Measurements from ENCODE around the gene DOLPP1. TPM values are rescaled to one million over a fixed set of nuclear protein-coding genes. Genes with fewer than 3 reads are reported as not detected.
"Not testable (repeated sequence)": the region's sequence is repeated elsewhere in the genome, so short reads cannot be mapped to it uniquely, and the experiment has no call there.

DOLPP1 gene
- total and polyA plus RNA-seq, 8 donors, result 3.4 to 84.0 (median 12.8) TPM

DNA sequence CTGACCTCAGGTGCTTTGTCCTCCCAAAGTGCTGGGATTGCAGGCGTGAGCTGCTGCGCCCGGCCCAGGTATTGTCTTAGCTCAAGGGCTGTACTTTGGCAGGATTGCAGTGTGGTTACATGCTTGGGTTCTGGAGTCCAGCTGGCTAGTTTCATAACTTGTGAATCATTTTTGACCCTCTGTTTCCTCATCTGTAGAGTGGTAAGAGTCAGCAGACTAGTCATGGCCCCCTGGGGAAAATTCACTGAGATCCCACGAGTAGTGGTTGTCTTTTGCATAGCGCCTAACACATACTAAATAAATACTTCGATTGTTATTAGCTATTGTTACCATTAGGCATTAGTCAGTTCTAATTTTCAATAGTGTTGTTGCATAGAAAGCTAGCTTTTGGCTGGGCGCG, 44.6 kb downstream of the DOLPP1 start:
- WGBS, 5 donors, result 87 to 96% (median 90%) methylated on average over 8 of the region's 8 CpGs
- Histone ChIP-seq H3K27ac (no peak overlapping the region), H3K4me3 (no peak overlapping the region), H3K27me3 (no peaks in the 10 kb centered on the region), H3K4me1 (peaks cover 0 to 12% (median 7%) of the 10 kb centered on the region in 4 donors), H3K9me3 (no peaks in the 10 kb centered on the region), H3K36me3 (peaks cover 27 to 100% (median 91%) of the 10 kb centered on the region in 4 donors)
- intact Hi-C loops (cut with DNase I; ENCODE audit: low total_unique reads), result no loop called here
- TF ChIP-seq, protein P1, sequence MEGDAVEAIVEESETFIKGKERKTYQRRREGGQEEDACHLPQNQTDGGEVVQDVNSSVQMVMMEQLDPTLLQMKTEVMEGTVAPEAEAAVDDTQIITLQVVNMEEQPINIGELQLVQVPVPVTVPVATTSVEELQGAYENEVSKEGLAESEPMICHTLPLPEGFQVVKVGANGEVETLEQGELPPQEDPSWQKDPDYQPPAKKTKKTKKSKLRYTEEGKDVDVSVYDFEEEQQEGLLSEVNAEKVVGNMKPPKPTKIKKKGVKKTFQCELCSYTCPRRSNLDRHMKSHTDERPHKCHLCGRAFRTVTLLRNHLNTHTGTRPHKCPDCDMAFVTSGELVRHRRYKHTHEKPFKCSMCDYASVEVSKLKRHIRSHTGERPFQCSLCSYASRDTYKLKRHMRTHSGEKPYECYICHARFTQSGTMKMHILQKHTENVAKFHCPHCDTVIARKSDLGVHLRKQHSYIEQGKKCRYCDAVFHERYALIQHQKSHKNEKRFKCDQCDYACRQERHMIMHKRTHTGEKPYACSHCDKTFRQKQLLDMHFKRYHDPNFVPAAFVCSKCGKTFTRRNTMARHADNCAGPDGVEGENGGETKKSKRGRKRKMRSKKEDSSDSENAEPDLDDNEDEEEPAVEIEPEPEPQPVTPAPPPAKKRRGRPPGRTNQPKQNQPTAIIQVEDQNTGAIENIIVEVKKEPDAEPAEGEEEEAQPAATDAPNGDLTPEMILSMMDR (IDR thresholded peaks at IDR 0.05), result no peak
- no peak for TF ChIP-seq POLR2A (IDR thresholded peaks at IDR 0.05)
- TF ChIP-seq POLR2AphosphoS5 (IDR thresholded peaks at IDR 0.05), result no peak
- TF ChIP-seq EP300 (IDR thresholded peaks at IDR 0.05), result no peak
- no peak for DNase-seq

- Histone ChIP-seq H3K36me3 (peaks cover 19 to 96% (median 87%) of the 10 kb centered on the region in 4 donors), H3K4me1 (peaks cover 0 to 20% (median 16%) of the 10 kb centered on the region in 4 donors), H3K27me3 (no peaks in the 10 kb centered on the region), H3K27ac (peak overlapping the region in 1 of 5 donors; percentile 26), H3K9me3 (no peaks in the 10 kb centered on the region), H3K4me3 (no peak overlapping the region)
- DNase-seq, result no peak
- intact Hi-C loops (cut with DNase I; ENCODE audit: low total_unique reads), result no loop called here
- TF ChIP-seq POLR2A (IDR thresholded peaks at IDR 0.05), result no peak
- TF ChIP-seq POLR2AphosphoS5 (IDR thresholded peaks at IDR 0.05), result no peak
- no peak for TF ChIP-seq EP300 (IDR thresholded peaks at IDR 0.05)
- TF ChIP-seq, protein P1 (IDR thresholded peaks at IDR 0.05), result no peak
- WGBS, 5 donors, result 50 to 62% (median 55%) methylated on average over 10 of the region's 10 CpGs
Observed at GRCh38 chr9:129126749-129127618, 46.1 kb downstream of the DOLPP1 start.

GRCh38 chr9:129128689-129129088, 47.8 kb downstream of the DOLPP1 start:
- WGBS, 5 donors, result 90 to 95% (median 92%) methylated on average over 5 of the region's 5 CpGs
- TF ChIP-seq, protein P1 (IDR thresholded peaks at IDR 0.05), result no peak
- TF ChIP-seq EP300 (IDR thresholded peaks at IDR 0.05), result no peak
- TF ChIP-seq POLR2AphosphoS5 (IDR thresholded peaks at IDR 0.05), result no peak
- TF ChIP-seq POLR2A (IDR thresholded peaks at IDR 0.05), result no peak
- intact Hi-C loops (cut with DNase I; ENCODE audit: low total_unique reads), result no loop called here
- H3K27me3 ChIP-seq, result no peaks in the 10 kb centered on the region
- H3K4me1 ChIP-seq, result peaks cover 0 to 25% (median 18%) of the 10 kb centered on the region in 4 donors
- H3K9me3 ChIP-seq, result no peaks in the 10 kb centered on the region
- DNase-seq, result no peak
- H3K36me3 ChIP-seq, result peaks cover 6 to 94% (median 85%) of the 10 kb centered on the region in 4 donors
- no peak overlapping the region for H3K27ac ChIP-seq
- no peak overlapping the region for H3K4me3 ChIP-seq

GRCh38 chr9:129130271-129130670, 49.4 kb downstream of the DOLPP1 start:
- not testable (repeated sequence) for H3K4me3 ChIP-seq, H3K27me3 ChIP-seq, DNase-seq, H3K9me3 ChIP-seq, H3K27ac ChIP-seq
- H3K36me3 ChIP-seq, result peaks cover 7 to 92% (median 85%) of the 10 kb centered on the region in 4 donors
- WGBS, 5 donors, result 89 to 91% (median 91%) methylated on average over 7 of the region's 7 CpGs
- intact Hi-C loops (cut with DNase I; ENCODE audit: low total_unique reads), result loop anchor here (10.0 kb wide), 1 partner anchor 655 kb away; no protein-coding TSS in a partner anchor
- peaks cover 0 to 23% (median 14%) of the 10 kb centered on the region in 4 donors for H3K4me1 ChIP-seq
